Measurements from ENCODE around the gene LCLAT1.
"Not testable (repeated sequence)": the region's sequence is repeated elsewhere in the genome, so short reads cannot be mapped to it uniquely, and the experiment has no call there.

The LCLAT1 gene

DNA sequence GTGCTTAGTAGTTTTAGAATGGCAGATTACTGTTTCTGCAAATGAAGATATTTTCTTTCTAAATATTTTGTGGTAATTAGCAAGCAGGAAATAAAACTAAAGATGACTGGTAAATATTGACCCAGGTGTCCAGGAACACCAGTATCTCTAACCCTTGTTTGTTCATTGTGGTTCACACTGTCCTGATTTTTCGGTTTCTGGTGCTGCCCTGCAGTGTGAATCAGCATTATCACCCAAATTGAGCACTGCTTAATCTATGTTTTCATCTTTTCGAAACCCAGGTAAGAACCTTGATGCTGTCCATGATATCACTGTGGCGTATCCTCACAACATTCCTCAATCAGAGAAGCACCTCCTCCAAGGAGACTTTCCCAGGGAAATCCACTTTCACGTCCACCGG is 192.8 kb downstream of the LCLAT1 start:
- DNase-seq (ENCODE audit: low read depth in 2 of 3, low spot score in 2 of 3) = no peak

DNA sequence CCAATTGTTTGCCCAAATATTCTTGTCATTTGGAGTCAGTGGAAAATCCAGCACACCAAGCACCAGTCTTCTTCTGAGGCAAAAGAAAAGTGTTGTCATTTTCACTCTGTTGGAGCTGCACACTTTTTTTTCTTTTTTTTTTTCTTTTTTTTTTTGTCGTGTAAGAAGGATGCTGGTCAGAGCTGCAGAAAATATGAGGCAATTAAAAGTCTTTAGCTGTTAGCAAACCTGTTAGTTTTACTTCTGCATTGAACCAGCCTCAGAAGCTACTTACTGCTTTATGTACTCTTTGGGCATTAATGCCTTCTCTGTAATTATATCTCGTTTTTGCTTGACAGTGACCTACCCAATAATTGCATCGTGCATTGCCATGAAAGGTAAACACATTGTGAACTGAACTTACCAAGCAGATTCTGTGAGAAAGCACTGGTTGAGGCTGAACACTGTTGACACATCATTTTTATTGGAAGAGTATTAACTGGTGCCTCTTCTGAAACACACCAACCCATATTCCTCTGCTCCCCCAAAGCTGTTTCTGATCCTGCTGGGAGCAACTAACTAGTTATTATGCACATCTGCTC is 194.8 kb downstream of the LCLAT1 start:
- no peak for DNase-seq (ENCODE audit: low read depth in 2 of 3, low spot score in 2 of 3)

DNA sequence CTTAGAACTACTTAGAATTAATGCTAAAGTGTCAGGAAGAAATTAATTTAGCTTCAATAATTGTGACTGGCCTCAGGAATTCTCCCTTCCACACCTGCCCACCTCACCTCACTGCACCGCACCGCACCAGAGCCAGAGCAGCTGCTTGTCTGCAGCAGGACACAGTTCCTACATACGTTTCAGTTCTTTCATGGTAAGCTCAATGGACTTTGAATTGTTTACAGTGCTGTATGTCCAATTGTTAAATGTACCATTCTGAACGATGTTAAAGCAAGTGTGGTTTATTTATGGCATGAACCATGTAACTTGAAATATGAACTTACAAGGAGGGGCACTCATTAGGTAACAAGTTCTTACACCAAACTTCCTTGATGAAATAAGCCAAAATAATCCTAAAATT is 196.0 kb downstream of the LCLAT1 start:
- DNase-seq (ENCODE audit: low read depth in 2 of 3, low spot score in 2 of 3) = not testable (repeated sequence)

DNA sequence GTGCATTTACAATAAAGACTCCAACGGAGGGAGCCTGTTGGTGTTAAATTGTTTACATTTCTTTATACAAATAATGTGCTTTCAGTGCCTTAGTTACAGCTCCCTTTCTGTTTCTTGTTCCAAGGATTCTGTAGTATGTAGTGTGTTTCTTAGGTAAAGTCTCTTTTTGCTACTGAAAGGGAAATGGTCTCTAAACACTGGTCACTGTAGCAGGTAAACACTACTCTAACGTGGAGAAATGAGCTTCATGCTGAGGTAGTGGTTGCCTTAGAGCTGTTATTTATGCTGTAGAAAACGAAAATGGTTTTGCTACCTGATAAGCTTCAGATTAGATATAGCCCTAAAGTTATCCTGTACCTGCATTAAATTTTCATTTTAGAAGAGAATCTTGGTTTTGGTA is 196.6 kb downstream of the LCLAT1 start:
- DNase-seq (ENCODE audit: low read depth in 2 of 3, low spot score in 2 of 3) = no peak

DNA sequence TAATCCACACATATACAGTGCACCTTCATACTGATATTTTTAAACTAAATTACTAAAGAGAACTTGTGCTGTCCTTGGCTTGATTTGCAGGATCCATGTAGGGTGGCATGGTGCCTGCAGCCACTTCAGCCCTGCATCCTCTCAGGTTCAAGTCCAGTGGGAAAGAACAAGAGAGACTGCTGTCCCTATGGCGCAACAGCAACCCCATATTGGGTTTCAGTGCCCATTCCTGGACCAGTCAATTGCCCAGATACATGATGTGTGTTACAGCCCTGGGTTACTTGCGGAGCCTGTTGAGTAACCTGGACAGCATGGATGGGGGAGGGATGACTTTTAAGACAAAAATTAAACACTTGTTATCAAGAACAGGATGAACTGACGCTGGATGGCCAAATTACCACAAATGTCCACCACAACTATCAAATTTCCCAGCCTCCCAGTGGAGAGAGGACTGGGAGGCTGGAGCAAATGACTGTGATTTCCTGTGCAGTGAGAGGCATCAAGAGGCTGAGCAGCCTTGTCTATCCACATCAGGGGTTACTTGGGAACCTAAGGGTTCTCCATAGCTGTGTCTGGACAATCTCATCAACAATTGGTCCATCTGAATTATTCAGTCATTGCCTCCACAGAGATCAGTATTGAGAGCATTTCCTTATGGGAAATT is 198.2 kb downstream of the LCLAT1 start:
- no peak for DNase-seq (ENCODE audit: low read depth in 2 of 3, low spot score in 2 of 3)

DNA sequence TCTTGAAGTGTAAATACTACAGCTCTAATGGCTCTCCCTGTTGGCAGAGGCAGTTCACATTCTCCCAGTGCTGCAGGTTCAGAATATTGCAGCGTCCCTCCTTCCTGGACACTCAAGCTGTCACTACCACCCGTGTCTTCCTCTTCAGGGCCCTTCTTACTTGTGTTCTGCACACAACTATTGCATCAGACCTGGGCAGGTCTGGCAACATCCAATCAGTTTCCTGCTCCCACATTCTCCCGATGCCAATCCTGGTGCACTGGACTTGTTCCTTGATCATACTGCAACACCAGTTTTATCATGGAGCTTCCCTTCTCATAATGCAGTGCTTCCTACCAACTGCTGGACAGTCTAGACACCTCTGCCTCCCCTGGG is 198.7 kb downstream of the LCLAT1 start:
- DNase-seq (ENCODE audit: low read depth in 2 of 3, low spot score in 2 of 3) = no peak

DNA sequence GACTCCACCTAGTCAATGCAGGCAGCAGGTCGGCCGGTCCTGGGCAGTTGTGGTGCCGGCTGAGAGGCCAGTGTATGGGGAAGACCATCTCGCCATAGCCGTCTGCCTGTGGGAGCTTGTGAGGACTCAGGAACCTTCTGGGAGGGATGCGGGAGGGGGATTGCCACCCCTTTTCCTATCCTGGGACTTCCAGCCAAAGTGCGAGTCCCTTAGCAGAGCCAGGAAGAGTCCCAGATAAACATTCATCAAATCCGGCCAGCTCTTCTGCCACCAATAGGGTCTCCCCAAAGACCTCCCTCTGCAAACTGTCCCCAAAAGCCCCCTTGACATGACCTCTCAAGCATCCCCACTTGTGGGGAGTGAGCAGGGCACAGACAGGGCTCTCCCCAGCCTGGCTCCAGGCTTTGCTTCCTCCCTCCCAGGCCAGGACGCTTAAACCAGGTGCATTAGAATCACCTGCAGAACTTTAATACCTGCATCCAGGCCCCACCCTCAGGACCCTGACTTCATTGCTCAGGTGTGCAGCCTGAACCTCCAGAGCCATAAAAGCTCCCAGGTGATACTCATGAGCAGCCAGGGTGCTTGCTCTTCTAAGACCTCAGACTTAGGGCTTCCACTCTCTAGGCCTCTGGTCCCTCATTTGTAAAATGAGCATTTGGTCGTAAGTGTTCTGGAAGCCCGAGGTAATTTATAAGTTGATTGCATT is 200.9 kb downstream of the LCLAT1 start:
- no peak for DNase-seq (ENCODE audit: low read depth in 2 of 3, low spot score in 2 of 3)

DNA sequence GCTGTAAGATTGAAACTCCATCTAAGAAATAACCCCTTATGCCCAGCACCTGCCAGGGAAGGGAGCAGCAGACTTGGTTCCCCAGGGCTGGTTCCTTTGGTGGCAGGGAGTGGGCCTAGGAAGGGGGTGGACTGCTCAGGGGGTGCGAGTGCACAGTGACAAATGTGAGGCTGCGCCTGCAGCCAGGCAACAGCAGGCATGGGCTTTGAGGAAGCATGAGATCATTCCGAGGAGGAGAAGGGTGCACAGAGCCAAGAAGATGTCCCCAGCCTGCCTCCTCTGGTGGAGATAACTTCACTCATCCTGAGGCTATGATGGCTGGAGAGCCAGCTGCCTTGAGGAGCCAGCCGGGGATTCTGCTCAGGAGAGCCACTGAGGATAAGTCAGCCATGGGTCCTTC is 202.2 kb downstream of the LCLAT1 start:
- no peak for DNase-seq (ENCODE audit: low read depth in 2 of 3, low spot score in 2 of 3)

DNA sequence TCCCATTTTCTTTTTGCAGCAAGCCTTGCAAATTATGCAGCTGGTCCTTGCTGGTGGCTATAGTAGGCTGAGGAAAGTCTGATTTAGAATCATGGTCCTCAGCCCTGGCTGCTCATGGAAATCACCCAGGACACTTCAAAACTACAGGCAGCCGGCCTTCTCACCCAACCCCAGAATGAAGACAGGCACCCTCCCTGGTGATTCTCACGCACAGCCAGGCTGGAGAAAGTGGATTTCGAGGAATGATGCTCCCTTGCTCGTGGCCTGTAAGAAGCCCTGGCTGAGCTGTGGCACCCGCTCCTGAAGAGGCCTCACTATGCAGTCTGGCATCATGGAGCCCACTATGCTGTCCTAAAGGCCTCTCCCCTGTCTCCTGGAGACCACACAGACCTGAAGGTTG is 202.8 kb downstream of the LCLAT1 start:
- DNase-seq (ENCODE audit: low read depth in 2 of 3, low spot score in 2 of 3) = no peak

DNA sequence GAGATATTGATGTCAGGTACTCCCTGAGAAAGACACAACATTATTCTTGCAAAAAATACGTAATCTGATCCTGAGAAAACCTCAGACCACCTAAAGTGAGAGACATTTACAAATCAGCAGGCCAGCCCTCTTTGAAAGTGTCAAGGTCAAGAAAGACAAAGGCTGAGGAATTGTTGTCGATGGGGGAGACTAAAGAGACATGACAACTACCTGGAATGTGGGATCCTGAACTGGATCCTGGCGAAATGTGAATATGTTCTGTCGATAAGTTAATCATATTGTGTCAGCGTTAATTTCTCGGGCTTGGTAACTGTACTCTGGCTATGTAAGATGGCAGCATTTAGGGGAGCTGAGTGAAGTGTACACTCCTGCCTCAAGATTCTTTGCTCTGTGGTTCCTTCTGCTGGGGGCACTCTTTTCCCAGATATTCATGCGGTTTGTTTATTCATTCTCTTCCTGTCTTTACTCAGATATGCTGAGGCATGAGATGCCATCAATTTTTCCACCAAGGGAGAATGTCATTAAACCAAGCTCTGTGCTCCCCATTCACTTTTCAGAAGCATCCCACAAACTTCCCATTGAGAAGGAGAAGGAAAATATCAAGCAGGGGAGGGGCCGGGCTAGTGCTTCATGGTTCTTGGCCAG is 205.3 kb downstream of the LCLAT1 start:
- DNase-seq (ENCODE audit: low read depth in 2 of 3, low spot score in 2 of 3) = no peak

DNA sequence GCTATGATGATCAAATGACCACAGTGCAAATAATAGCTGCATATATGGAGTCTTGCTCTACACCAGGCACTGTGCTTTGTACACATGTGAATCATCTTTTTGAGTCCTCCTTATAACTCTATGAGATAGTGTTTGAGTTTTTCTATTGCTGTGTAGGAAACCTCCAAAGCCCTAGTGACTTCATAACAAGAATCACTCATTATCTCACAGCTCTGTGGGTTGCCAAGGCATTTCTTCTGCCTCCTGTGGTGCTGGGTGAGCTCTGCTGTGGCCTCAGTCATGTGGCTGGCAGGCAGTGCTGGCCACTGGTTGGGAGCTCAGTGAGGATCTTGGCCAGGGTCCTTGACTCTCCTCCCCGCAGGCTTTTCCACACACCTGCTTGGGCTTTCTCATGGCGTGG is 206.8 kb downstream of the LCLAT1 start:
- DNase-seq (ENCODE audit: low read depth in 2 of 3, low spot score in 2 of 3) = no peak

DNA sequence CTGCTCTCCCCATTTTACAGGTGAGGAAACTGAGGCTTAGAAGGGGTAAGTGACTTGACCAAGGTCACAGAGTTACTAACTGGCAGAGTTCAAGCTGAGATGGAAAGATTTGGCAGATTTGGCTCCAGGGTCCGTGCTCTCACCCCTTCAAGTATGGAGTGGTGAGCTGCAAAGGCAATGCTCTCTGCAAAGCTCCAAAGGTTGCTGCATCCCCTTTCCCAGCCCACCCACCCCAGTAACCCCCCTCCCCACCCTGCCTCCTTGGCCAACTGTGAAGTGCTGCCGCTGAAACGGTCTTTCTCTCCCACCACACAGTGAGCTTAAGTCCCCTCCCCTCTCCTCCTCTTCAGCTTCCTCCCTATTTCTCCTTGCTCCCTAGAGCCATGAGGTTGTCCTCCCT is 207.4 kb downstream of the LCLAT1 start:
- DNase-seq (ENCODE audit: low read depth in 2 of 3, low spot score in 2 of 3) = no peak

DNA sequence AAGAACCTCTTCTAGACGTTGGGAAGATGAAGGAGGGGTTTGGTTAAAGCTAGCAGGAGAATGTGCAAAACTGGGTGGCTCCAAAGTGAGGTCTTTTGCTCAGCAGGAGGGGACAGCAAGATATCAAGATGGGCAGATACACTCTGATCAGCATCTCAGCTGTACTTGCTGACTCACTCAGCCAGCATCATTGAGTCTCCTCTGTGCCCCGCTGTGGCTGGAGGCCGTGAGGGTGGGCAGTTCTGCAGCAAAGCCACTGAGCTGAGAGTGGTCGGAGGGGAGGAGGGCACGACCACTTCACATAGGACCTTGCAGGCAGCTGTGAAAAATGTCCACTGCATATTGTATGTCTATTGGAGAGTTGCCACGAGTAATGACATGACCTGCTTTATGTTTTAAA is 208.2 kb downstream of the LCLAT1 start:
- no peak for DNase-seq (ENCODE audit: low read depth in 2 of 3, low spot score in 2 of 3)

DNA sequence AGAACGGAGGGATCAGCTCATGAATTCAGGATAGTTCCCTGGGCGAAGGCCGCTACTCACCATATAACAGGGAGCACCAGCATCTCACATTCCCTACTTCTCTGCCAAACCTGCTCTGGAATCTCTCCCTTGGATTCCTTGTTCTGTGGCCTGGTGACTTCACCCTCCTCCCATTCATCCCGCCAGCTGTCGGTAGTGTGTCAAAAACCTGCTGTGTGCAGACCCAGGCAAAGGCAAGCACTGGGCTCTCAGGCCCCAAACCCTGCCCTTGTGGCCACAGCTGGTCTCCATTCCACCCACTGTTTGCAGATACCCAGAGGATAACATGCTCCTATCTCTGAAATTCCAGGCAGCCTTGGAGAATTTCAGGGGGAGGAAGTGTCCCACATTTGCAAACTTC is 208.6 kb downstream of the LCLAT1 start:
- DNase-seq (ENCODE audit: low read depth in 2 of 3, low spot score in 2 of 3) = no peak

DNA sequence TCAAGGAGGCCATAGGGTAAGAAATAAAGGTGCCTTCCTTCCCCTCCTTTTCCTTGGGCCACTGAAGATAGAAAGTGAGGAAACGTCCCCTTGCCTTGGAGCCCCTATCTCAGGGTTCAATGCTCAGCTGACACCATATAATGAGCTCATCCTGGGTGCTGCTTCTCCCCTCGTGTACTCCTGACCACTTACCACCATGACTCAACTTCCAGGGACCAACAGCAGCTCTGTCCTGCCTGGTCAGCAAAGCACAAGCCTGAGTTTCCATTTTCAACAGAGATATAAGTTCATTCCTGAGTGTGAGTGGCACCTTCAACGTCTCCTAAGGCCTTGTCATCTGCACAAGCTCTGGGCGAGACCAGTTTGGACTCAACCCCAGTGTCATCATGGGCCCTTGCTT is 209.0 kb downstream of the LCLAT1 start:
- DNase-seq (ENCODE audit: low read depth in 2 of 3, low spot score in 2 of 3) = no peak

DNA sequence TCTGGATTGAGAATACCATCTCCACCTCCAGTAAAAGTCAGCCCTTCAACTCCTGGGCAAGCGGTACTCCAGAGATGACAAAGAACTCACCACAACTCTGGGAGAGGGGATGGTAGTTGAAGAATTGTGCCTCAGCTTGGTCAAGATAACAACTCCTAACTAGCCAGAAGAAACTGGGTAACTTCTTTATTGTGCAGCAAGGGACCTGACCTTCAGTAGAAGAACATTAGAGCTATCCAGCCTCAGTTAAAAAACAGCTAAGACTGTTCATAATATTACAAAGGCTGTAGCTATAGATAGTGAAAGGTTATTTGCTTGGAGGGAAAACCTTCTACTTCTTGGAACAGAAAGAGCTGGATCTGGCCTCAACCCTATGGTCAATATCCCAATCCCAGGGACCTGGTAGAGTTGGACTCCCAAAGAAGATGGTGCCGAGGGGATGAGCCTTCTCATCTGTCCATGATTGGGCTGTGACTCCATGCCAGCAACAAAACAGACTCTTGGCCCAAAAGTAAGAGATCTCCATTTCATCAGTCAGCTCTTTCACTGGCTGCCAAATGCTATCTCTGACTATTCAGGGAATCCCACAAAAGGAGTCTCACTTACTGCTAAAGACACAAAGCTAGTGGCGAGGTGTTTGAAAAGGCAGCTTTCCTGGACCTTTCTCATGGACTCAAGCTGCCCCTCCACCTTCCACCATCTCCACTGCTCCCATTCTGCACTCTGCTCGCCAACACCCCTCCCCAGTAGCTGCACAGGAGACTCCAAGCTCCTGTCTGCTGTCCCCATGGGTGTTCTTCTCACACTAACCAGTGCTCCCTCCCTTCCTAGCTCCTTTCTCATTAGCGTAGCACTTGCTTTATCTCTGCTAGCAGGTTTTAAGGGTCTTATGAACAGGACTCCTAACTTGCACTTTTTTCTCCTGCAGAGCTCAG is 214.4 kb downstream of the LCLAT1 start:
- DNase-seq (ENCODE audit: low read depth in 2 of 3, low spot score in 2 of 3) = no peak

DNA sequence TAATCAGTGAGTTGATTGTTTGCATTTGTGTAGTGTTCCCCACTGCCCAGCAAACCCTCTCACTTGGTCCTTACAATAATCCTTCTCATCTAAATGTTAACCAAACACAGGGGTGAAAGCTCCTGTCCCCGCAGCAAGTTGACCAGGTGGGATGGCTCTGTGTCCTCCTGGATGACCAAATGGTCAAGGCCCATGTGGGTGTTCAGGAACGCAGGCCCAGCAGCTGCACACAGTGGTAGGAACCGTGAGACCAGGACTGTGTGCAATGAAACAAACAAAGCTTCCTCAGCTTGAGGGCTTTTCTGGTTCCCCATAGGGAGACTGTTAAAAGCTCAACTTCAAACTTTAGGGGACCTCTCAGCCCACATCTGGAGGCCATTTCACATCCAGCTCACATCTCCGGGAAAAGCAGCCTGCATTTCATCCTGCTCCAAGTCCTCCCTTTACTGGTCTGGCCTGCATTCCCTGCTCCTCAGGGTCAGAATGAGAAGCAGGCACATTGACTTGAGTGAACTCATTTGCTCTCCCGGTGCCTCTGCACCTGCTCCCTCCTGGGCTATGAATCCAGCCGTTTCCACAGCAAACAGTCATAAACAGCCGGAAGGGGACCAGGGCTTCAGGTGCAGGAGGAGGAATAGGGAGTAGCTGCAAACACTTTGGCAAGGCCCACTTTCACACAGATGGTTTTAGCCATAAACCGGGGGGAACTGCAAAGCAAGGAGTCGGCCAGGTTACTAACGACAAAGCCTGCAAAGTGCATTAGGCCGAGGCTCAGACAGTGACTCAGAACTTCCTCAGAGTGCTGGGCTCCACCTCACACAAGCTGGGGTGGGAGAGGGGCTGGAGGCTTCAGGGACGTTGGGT is 215.5 kb downstream of the LCLAT1 start:
- DNase-seq (ENCODE audit: low read depth in 2 of 3, low spot score in 2 of 3) = no peak

DNA sequence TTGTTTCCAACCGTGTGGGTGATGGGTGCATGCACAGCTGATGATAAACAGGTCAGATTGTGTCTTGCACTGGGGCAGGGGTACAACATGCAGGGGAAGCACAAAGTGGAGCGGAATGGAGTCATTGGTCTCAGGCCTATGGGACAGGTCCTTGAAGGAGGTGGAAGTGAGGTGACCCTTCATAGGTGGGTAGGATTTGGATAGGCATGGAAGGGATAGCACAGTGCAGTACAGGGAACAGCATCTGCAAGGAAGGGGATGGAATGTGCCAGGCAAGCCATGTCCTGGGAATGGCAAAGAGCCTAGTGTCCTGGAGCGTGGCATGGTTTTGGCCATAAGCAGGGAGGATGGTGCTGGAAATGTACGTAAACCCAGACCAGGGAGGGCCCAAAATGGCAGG is 216.3 kb downstream of the LCLAT1 start:
- DNase-seq (ENCODE audit: low read depth in 2 of 3, low spot score in 2 of 3) = no peak

DNA sequence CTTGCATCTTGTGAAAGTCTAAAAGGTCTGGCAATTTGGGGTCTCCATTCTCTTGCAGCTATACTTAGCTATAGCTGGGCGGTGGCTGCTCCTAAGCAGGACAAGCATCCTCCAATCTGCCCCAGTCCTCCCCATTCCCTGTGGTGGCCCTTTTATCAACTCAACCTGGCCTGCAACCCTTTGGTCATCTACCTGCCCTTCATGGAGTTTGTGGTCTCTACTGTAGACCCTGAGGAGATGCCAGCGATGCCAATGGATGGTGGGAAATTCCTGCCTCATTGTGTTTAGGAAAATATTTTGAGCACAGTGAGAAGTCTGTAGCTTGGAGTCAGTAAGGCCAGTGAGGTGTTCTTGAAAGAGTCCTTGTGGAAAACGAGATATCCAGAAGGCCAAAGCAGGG is 216.8 kb downstream of the LCLAT1 start:
- no peak for DNase-seq (ENCODE audit: low read depth in 2 of 3, low spot score in 2 of 3)

DNA sequence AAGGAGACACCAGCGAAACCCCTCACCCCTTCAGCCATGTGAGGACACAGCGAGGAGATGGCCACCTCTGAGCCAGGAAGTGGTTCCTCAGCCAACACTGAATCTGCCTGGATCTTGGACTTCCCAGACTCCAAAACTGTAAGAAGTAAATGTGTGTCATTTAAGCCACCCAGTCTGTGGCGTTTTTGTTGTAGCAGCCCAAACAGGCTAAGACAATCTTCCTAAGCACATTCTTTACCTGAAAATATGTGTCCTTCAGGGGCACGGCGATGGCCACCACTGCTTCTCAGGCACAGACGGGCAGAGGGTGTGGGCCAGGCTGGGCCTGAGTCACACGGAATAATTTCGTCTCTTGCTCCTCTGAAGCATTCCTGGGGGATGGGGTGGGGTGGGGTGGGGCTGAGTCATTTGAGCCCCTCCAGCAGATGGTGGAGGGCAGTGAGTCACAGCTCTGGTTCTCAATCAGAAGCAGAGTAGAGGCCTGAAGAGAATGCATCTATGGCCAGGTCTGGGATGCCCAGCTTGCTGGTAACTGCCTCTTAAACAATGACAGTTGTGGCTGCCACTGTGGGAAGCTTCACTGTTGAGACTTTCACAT is 217.8 kb downstream of the LCLAT1 start:
- peak in 1 of 3 experiments; percentile 11 for DNase-seq (ENCODE audit: low read depth in 2 of 3, low spot score in 2 of 3)
